ENCODE measurements around the gene ZNF277.
A peak's percentile ranks its signal among the peaks of the same experiment; 100 is the strongest.

ZNF277 gene

GRCh38 chr7:112361154-112361553, 154.7 kb downstream of the ZNF277 start:
- no peak for DNase-seq

- no peak for DNase-seq
Observed at GRCh38 chr7:112362053-112362650, 155.7 kb downstream of the ZNF277 start.

DNA sequence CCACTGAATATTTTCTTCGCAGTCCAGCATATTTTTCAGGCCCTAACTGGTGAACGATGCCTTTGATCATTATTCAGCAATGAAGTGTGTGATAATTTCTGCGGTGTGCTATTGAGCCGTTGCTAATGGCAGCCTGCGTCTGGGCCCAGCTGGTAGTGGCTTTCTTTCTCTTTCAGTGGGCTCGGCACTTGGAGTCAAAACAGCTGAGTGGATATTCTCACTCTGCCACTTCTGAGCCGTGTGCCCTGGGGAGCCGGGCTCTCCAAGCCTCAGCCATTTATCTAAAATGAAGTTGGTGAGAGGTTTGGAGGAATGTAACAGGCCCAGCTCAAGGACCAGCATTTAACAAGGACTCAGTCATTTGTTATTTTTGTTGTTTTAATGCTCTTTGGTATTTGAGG, 156.2 kb downstream of the ZNF277 start:
- no peak for DNase-seq

GRCh38 chr7:112364388-112364787, 157.9 kb downstream of the ZNF277 start:
- DNase-seq, result no peak

- DNase-seq, result no peak
Observed at GRCh38 chr7:112365551-112365950, 159.1 kb downstream of the ZNF277 start.

DNA sequence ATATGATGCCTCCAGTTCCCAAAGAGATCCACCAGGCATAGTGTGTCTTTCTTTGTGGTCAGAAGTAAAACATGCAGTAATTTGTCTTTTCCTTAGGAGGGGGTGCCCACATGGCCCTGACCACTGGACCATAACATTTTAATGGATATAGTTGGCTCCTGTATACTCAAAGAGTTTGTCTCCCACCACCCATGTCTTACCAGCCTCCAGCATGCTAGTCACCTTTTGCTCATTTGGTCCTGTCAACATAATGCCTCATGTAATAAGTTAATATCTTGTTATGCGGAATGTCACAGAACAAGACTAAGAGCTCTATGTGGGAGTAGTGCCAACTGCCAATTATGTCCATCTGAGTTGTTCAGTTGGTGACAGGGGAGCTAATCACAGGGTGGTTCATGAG, 160.4 kb downstream of the ZNF277 start:
- no peak for DNase-seq

GRCh38 chr7:112370436-112370835, 163.9 kb downstream of the ZNF277 start:
- DNase-seq, result no peak

- no peak for DNase-seq
Observed at GRCh38 chr7:112371701-112372100, 165.2 kb downstream of the ZNF277 start.

DNA sequence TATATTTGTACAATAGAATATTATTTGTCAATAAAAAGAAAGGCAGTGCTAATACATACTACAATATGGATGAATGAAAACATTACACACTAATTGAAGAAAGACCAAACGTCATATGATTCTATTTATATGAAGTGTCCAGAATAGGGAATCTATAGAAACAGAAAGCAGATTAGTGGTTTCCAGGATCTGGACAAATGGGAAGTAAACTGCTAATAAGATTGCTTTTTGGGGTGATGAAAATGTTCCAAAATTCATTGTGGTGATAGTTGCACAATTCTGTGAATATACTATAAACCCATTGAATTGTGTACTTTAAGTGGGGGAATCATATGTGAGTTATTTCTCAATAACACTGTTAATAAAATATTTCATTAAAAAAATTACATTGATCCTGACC, 165.6 kb downstream of the ZNF277 start:
- DNase-seq, result peak; percentile 60 to 66

- no peak for DNase-seq
Observed at GRCh38 chr7:112377593-112377992, 171.1 kb downstream of the ZNF277 start.

DNA sequence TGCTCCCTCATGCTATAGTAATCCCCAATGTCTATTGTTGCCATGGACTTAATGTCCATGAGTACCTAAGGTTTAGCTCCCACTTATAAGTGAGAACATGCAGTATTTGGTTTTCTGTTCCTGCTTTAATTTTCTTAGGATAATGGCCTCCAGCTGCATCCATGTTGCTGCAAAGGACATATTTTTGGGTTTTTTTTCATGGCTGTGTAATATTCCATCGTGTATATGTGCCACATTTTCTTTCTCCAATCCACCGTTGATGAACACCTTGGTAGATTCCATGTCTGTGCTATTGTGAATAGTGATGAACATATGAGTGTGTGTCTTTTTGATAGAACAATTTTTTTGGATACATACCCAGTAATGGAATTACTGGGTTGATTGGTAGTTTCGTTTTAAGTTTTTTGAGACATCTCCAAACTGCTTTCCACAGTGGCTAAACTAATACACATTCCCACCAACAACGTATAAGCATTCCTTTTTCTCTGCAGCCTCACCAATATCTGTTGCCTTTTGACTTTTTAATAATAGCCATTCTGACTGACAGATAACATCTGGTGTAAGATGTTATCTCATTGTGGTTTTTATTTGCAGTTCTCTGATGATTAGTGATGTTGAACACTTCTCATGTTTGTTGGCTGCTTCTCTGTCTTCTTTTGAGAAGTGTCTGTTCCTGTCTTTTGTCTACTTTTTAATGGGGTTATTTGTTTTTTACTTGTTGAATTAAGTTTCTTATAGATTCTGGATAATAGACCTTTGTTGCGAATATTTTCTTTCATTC, 175.0 kb downstream of the ZNF277 start:
- DNase-seq, result no peak

DNA sequence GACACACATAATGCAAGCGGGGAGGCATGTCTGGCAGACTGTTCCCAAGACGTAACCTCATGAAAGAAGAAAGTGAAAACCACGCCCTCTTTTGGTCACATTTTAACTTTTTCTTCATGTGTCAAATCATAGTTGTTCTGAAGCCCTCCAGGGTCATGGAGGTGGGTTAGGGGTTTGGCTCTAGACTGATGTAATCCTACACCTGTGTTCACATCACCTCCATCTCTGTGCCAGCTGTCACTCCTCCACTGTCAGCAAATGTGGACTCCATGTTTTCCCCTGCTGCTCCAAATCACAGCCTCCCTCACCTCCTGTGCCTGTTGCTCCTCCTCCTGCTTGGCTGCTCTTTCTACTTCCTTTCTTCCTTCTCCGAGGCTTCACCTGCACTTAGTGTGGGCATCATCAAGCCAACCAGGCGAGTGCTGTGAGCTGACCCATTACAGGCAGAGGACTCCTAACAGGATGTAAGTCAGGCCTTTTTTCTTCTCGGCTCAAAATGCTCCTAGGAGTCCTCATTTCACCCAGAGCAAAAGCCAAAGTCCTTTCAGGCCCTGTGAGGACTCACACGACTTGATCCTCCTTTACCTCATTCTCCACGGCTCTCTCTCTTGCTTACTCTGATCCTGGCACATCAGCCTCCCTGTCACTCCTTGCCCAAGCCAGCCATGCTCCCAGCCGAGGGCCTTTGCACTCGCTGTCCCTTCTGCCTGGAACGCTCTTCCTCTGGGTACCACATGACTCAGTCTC, 177.3 kb downstream of the ZNF277 start:
- peak in 1 of 2 donors; percentile 44 for DNase-seq

DNA sequence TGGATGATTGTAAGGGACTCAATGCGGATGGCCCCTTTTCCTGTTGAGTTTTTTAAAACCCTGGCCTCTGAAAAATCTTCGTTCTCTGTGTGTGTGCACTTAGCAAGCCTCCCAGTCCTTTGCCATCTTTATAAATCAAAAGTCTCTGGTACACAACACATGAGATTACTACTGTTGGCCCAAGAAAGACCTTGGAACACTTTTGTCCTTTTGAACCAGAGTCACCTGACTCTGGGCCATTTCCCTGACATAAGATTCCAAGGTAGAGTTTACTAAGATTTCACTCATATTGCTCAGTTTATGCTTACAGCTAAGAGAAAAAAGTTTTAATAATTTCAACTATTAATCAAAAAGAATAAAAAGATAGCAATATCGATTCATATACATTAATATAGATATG, 179.0 kb downstream of the ZNF277 start:
- DNase-seq, result no peak

- no peak for DNase-seq
Observed at GRCh38 chr7:112386619-112387018, 180.1 kb downstream of the ZNF277 start.

- no peak for DNase-seq
Observed at GRCh38 chr7:112390167-112390566, 183.7 kb downstream of the ZNF277 start.

- peak; percentile 28 to 39 for DNase-seq
Observed at GRCh38 chr7:112391079-112391821, 184.8 kb downstream of the ZNF277 start.

- peak; percentile 8 to 12 for DNase-seq
Observed at GRCh38 chr7:112391841-112392286, 185.4 kb downstream of the ZNF277 start.

All from inflammatory macrophage treated with lipopolysaccharide for 1 hour (primary cell).